Liver (tissue), 9 donors: ENCODE results near the gene C11orf68. TPM values are rescaled to one million over a fixed set of nuclear protein-coding genes. Genes with fewer than 3 reads are reported as not detected.

Experiments
- DNase-seq: peaks from one replicate; pipeline ENCODE4 v3.0.0-alpha.2; 2017; ENCODE audit warnings: low spot score
- H3K27ac ChIP-seq, 2 donors: one replicate each; pipeline ENCODE4 v1.7.0; 2013; ENCODE audit warnings: inconsistent platforms in 2 of 2, low read length in 2 of 2, control low read depth in 1 of 2, low read depth in 1 of 2, mild to moderate bottlenecking in 1 of 2
- H3K27me3 ChIP-seq, 4 donors: one replicate each; pipeline versions ENCODE4 v1.6.1 to v1.7.0; 2013; ENCODE audit warnings: low read length in 3 of 4, inconsistent platforms in 1 of 4, mild to moderate bottlenecking in 1 of 4, moderate library complexity in 1 of 4; ENCODE audit not compliant: control insufficient read depth in 4 of 4, insufficient read depth in 4 of 4
- H3K36me3 ChIP-seq, 4 donors: one replicate each; pipeline versions ENCODE4 v1.6.1 to v1.7.0; 2013; ENCODE audit warnings: low read length in 3 of 4, mild to moderate bottlenecking in 3 of 4, low read depth in 1 of 4, moderate library complexity in 1 of 4; ENCODE audit not compliant: control insufficient read depth in 4 of 4, insufficient read depth in 3 of 4
- H3K4me1 ChIP-seq, 4 donors: one replicate each; pipeline versions ENCODE4 v1.6.1 to v1.7.0; 2013; ENCODE audit warnings: low read length in 3 of 4, mild to moderate bottlenecking in 3 of 4, moderate library complexity in 1 of 4; ENCODE audit not compliant: control insufficient read depth in 4 of 4, insufficient read depth in 4 of 4
- H3K4me3 ChIP-seq, 3 donors: one replicate each; pipeline versions ENCODE4 v1.6.1 to v1.7.0; 2013; ENCODE audit warnings: low read length in 3 of 3, control low read depth in 1 of 3, low read depth in 1 of 3, mild to moderate bottlenecking in 1 of 3
- H3K9ac ChIP-seq, 2 donors: one replicate each; pipeline ENCODE4 v1.7.0; 2013; ENCODE audit warnings: low read length in 2 of 2, mild to moderate bottlenecking in 2 of 2, moderate library complexity in 2 of 2, control low read depth in 1 of 2, low read depth in 1 of 2
- H3K9me3 ChIP-seq, 4 donors: one replicate each; pipeline versions ENCODE4 v1.6.1 to v1.7.0; 2013; ENCODE audit warnings: low read length in 3 of 4; ENCODE audit not compliant: control insufficient read depth in 4 of 4
- ATF3 ChIP-seq: IDR thresholded peaks from 2 replicates; pipeline ENCODE4 v1.6.1; 2016; ENCODE audit warnings: antibody characterized with exemption
- EGR1 ChIP-seq, 2 donors: IDR thresholded peaks; 2 replicates each; pipeline ENCODE4 v1.6.1; 2016 to 2018; ENCODE audit warnings: antibody characterized with exemption in 2 of 2, low read depth in 2 of 2
- FOXA1 ChIP-seq: IDR thresholded peaks from 2 replicates; pipeline ENCODE4 v1.6.1; 2016; ENCODE audit warnings: antibody characterized with exemption
- FOXA2 ChIP-seq: IDR thresholded peaks from 2 replicates; pipeline ENCODE4 v1.6.1; 2016; ENCODE audit warnings: antibody characterized with exemption
- GABPA ChIP-seq, 2 donors: IDR thresholded peaks in 1 of 2; conservative IDR thresholded peaks in 1 of 2; 2 replicates each; pipeline ENCODE4 v1.6.1; 2016; ENCODE audit warnings: antibody characterized with exemption in 2 of 2, mild to moderate bottlenecking in 1 of 2, moderate library complexity in 1 of 2
- HNF4A ChIP-seq, 2 donors: conservative IDR thresholded peaks; 2 replicates each; pipeline ENCODE4 v1.6.1; 2016; ENCODE audit warnings: antibody characterized with exemption in 2 of 2, mild to moderate bottlenecking in 2 of 2
- HNF4G ChIP-seq: IDR thresholded peaks from 2 replicates; pipeline ENCODE4 v1.6.1; 2016; ENCODE audit warnings: antibody characterized with exemption
- JUND ChIP-seq, 2 donors: IDR thresholded peaks; 2 replicates each; pipeline ENCODE4 v1.6.1; 2016; ENCODE audit warnings: antibody characterized with exemption in 2 of 2
- MAX ChIP-seq: IDR thresholded peaks from 2 replicates; pipeline ENCODE4 v1.6.1; 2016; ENCODE audit warnings: antibody characterized with exemption
- NR2F2 ChIP-seq: IDR thresholded peaks from 2 replicates; pipeline ENCODE4 v1.6.1; 2016; ENCODE audit warnings: antibody characterized with exemption
- RAD21 ChIP-seq, 2 donors: IDR thresholded peaks; 2 replicates each; pipeline ENCODE4 v1.6.1; 2016; ENCODE audit warnings: antibody characterized with exemption in 2 of 2, mild to moderate bottlenecking in 2 of 2
- RXRA ChIP-seq, 2 donors: IDR thresholded peaks; 2 replicates each; pipeline ENCODE4 v1.6.1; 2017 to 2018; ENCODE audit warnings: antibody characterized with exemption in 2 of 2, mild to moderate bottlenecking in 1 of 2
- SP1 ChIP-seq: IDR thresholded peaks from 2 replicates; pipeline ENCODE4 v1.6.1; 2018; ENCODE audit warnings: antibody characterized with exemption, mild to moderate bottlenecking
- TAF1 ChIP-seq: conservative IDR thresholded peaks from 2 replicates; pipeline ENCODE4 v1.6.1; 2016; ENCODE audit warnings: antibody characterized with exemption, mild to moderate bottlenecking
- YY1 ChIP-seq: IDR thresholded peaks from 2 replicates; pipeline ENCODE4 v1.6.1; 2016; ENCODE audit warnings: antibody characterized with exemption, mild to moderate bottlenecking
- ZBTB33 ChIP-seq: IDR thresholded peaks from 2 replicates; pipeline ENCODE4 v1.6.1; 2016; ENCODE audit warnings: antibody characterized with exemption
- WGBS: extraction: QIAGEN DNeasy Blood & Tissue Kit; methylation state at CpG from one replicate; pipeline ENCODE4 v1.1.7; 2013; 5-methylcytosine and 5-hydroxymethylcytosine counted together
- polyA plus RNA-seq, 2 donors: library from polyadenylated mRNA; stranded (reverse) in 1 of 2; unstranded in 1 of 2; fragments of 200-250 nt in 1 of 2; fragments of >200 nt in 1 of 2; fragmentation: Nextera tagmentation in 1 of 2; extraction: Ambion mirVana in 1 of 2; gene quantifications; one replicate each; pipeline versions ENCODE4 v1.2.1 to v1.2.3, GENCODE V29; 2013 to 2015
- total RNA-seq, 2 donors: library from RNA; depleted of rRNA; stranded (reverse); fragments of >200 nt; gene quantifications; one replicate each; pipeline ENCODE4 v1.2.3, GENCODE V29; 2014
- TF ChIP-seq, protein P1 (sequence below): IDR thresholded peaks from 2 replicates; pipeline ENCODE4 v1.6.1; 2016; ENCODE audit warnings: antibody characterized with exemption, mild to moderate bottlenecking
- donor health status: healthy.
- donor health status: healthy.
- donor health status: healthy.
- donor health status: healthy.
- donor health status: healthy.

Gene C11orf68
- total and polyA plus RNA-seq, 4 donors = 4.4 to 15.4 (median 11.2) TPM

DNA sequence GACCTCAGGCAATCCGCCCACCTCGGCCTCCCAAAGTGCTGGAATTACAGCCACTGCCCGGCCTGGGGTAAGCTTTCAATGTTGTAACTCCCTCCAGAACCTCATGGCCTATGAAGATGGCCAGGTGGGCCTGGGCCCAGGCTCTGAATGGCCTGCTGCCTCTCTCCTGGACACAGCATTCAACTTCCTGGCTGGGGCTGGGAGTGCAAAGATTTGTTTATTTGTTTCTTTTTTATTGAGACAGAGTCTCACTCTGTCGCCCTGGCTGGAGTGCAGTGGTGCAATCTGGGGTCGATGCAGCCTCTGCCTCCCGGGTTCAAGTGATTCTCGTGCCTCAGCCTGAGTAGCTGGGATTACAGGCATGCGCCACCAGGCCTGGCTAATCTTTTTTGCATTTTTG lies 25.9 kb upstream of the C11orf68 start:
- 63% methylated on average over 8 of the region's 8 CpGs for WGBS
- Histone ChIP-seq H3K4me3 (no peak overlapping the region), H3K4me1 (peaks cover 0 to 2% (median 0%) of the 10 kb centered on the region in 4 donors)

DNA sequence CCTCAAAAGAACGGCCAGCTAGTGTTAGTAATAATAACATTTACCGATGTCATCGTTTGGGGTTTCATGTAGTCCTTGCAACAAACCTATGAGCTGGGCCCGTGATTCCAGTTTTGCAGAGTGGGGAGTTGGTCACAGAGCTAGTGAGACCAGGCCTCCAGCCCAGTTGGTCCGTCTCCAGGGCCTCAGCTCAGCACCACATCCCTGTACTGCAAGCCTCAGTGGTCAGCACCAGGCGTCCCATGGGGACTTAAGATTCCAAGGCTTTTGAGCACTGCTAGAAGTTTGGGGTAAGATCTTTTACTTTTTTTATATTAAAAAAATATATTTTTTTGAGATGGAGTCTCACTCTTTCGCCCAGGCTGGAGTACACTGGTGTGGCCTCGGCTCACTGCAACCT lies 25.3 kb upstream of the C11orf68 start:
- 95% methylated on average over 8 of the region's 8 CpGs for WGBS
- Histone ChIP-seq H3K4me3 (no peak overlapping the region), H3K9me3 (no peaks in the 10 kb centered on the region), H3K27ac (no peak overlapping the region), H3K9ac (no peak overlapping the region), H3K36me3 (no peaks in the 10 kb centered on the region), H3K27me3 (no peaks in the 10 kb centered on the region), H3K4me1 (peaks cover 0 to 2% (median 0%) of the 10 kb centered on the region in 4 donors)
- TF ChIP-seq HNF4A (conservative IDR thresholded peaks at IDR 0.05) = no peak
- TF ChIP-seq RXRA (IDR thresholded peaks at IDR 0.05) = no peak
- TF ChIP-seq SP1 = no peak
- DNase-seq = no peak

More for the DNA sequence above, 25.9 kb upstream of the C11orf68 start:
- no peak for DNase-seq
- Histone ChIP-seq H3K27ac (no peak overlapping the region), H3K9me3 (no peaks in the 10 kb centered on the region), H3K9ac (no peak overlapping the region), H3K36me3 (no peaks in the 10 kb centered on the region), H3K27me3 (no peaks in the 10 kb centered on the region)
- TF ChIP-seq FOXA1 (no peak), JUND (IDR thresholded peaks at IDR 0.05) (no peak), TAF1 (no peak), MAX (no peak), HNF4A (conservative IDR thresholded peaks at IDR 0.05) (no peak), YY1 (no peak), ZBTB33 (no peak), EGR1 (IDR thresholded peaks at IDR 0.05; ENCODE audit: low read depth in 2 of 2) (no peak), RAD21 (IDR thresholded peaks at IDR 0.05) (no peak), GABPA (IDR thresholded peaks at IDR 0.05 in 1 of 2, conservative IDR thresholded peaks at IDR 0.05 in 1 of 2) (no peak), RXRA (IDR thresholded peaks at IDR 0.05) (no peak)
- TF ChIP-seq, protein P1, sequence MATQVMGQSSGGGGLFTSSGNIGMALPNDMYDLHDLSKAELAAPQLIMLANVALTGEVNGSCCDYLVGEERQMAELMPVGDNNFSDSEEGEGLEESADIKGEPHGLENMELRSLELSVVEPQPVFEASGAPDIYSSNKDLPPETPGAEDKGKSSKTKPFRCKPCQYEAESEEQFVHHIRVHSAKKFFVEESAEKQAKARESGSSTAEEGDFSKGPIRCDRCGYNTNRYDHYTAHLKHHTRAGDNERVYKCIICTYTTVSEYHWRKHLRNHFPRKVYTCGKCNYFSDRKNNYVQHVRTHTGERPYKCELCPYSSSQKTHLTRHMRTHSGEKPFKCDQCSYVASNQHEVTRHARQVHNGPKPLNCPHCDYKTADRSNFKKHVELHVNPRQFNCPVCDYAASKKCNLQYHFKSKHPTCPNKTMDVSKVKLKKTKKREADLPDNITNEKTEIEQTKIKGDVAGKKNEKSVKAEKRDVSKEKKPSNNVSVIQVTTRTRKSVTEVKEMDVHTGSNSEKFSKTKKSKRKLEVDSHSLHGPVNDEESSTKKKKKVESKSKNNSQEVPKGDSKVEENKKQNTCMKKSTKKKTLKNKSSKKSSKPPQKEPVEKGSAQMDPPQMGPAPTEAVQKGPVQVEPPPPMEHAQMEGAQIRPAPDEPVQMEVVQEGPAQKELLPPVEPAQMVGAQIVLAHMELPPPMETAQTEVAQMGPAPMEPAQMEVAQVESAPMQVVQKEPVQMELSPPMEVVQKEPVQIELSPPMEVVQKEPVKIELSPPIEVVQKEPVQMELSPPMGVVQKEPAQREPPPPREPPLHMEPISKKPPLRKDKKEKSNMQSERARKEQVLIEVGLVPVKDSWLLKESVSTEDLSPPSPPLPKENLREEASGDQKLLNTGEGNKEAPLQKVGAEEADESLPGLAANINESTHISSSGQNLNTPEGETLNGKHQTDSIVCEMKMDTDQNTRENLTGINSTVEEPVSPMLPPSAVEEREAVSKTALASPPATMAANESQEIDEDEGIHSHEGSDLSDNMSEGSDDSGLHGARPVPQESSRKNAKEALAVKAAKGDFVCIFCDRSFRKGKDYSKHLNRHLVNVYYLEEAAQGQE = no peak

DNA sequence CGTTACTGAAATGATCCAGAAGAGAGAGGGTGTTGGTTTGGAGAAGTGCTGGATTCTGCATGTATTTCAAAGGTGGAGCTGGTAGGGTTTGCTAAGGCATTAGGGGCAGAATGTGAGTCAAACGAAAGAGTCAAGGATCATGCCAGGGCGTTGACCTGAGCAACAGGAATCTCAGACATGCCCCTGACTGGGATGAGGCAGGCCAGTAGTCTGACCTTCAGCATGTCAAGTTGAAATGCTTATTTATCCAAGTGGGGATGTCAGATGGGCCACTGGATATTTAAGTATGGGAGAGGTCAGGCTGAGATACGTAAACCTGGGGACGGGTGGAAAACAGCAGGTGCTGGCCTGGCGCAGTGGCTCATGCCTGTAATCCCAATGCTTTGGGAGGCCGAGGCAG lies 23.7 kb upstream of the C11orf68 start:
- H3K9ac ChIP-seq = no peak overlapping the region
- DNase-seq = no peak
- WGBS = 83% methylated on average over 7 of the region's 7 CpGs
- TF ChIP-seq HNF4A (conservative IDR thresholded peaks at IDR 0.05) (no peak), ZBTB33 (no peak), RXRA (IDR thresholded peaks at IDR 0.05) (no peak), FOXA2 (no peak), FOXA1 (no peak), ATF3 (no peak), RAD21 (IDR thresholded peaks at IDR 0.05) (no peak), HNF4G (no peak), JUND (IDR thresholded peaks at IDR 0.05) (no peak), NR2F2 (no peak), EGR1 (IDR thresholded peaks at IDR 0.05; ENCODE audit: low read depth in 2 of 2) (no peak), TAF1 (no peak), MAX (no peak), YY1 (no peak), GABPA (IDR thresholded peaks at IDR 0.05 in 1 of 2, conservative IDR thresholded peaks at IDR 0.05 in 1 of 2) (no peak)

More for the DNA sequence above, 23.7 kb upstream of the C11orf68 start:
- Histone ChIP-seq H3K4me3 (no peak overlapping the region), H3K27ac (no peak overlapping the region), H3K27me3 (no peaks in the 10 kb centered on the region), H3K36me3 (no peaks in the 10 kb centered on the region), H3K4me1 (peaks cover 0 to 2% (median 0%) of the 10 kb centered on the region in 4 donors), H3K9me3 (no peaks in the 10 kb centered on the region)
